KMS-11 (cell line): ENCODE measurements around the gene POLD3.

ENCODE experiments used
- H2AFZ ChIP-seq: fragments of 200-600 bp; sonication (generic); 2 replicates; pipeline ENCODE4 v1.6.1; 2016; ENCODE audit warnings: antibody characterized with exemption, mixed run types, low read depth
- H3K27ac ChIP-seq: fragments of 200-600 bp; sonication (generic); 2 replicates; pipeline ENCODE4 v1.6.1; 2016; ENCODE audit warnings: mild to moderate bottlenecking, mixed run types
- H3K27me3 ChIP-seq: fragments of 200-600 bp; sonication (generic); 2 replicates; pipeline ENCODE4 v1.6.1; 2017; ENCODE audit warnings: mild to moderate bottlenecking, low read depth, mixed run types, moderate library complexity; ENCODE audit not compliant: insufficient read depth
- H3K36me3 ChIP-seq: fragments of 200-600 bp; sonication (generic); 2 replicates; pipeline ENCODE4 v1.6.1; 2017; ENCODE audit warnings: mild to moderate bottlenecking, mixed run types; ENCODE audit not compliant: insufficient read depth
- H3K4me1 ChIP-seq: fragments of 200-600 bp; sonication (generic); 2 replicates; pipeline ENCODE4 v1.6.1; 2016; ENCODE audit warnings: mild to moderate bottlenecking, low read depth, mixed run types; ENCODE audit not compliant: poor library complexity, severe bottlenecking
- H3K4me2 ChIP-seq: fragments of 200-600 bp; sonication (generic); 2 replicates; pipeline ENCODE4 v1.7.0; 2016; ENCODE audit warnings: mild to moderate bottlenecking, mixed run types
- H3K4me3 ChIP-seq: fragments of 200-600 bp; sonication (generic); IDR thresholded peaks from 2 replicates; pipeline ENCODE4 v1.6.1; 2017; ENCODE audit warnings: low read depth, low read length, mixed read lengths; ENCODE audit not compliant: insufficient read depth
- H3K79me2 ChIP-seq: fragments of 200-600 bp; sonication (generic); 2 replicates; pipeline ENCODE4 v1.6.1; 2016; ENCODE audit warnings: low read depth, mixed run types; ENCODE audit not compliant: insufficient read depth
- H3K9ac ChIP-seq: fragments of 200-600 bp; sonication (generic); 2 replicates; pipeline ENCODE4 v1.6.1; 2016; ENCODE audit warnings: mild to moderate bottlenecking, mixed run types
- H4K20me1 ChIP-seq: fragments of 200-600 bp; sonication (generic); 2 replicates; pipeline ENCODE4 v1.6.1; 2016; ENCODE audit warnings: mild to moderate bottlenecking, mixed run types; ENCODE audit not compliant: insufficient read depth
- CTCF ChIP-seq: fragments of 200-600 bp; sonication (generic); conservative IDR thresholded peaks from 2 replicates; pipeline ENCODE4 v1.6.1; 2017; ENCODE audit warnings: low read depth, mild to moderate bottlenecking, antibody characterized with exemption, low read length, moderate library complexity, mixed read lengths

Gene POLD3

GRCh38 chr11:74592441-74593362 lies at the start of gene POLD3:
POLD3 (plus strand) TSS chr11:74592582; CDS start chr11:74592659, 77 bp downstream.
- Histone ChIP-seq H2AFZ (peak within 1 kb of the TSS; percentile 64), H3K27me3 (no peaks in the 10 kb centered on the region), H3K4me2 (peak within 1 kb of the TSS; percentile 55), H3K79me2 (peaks cover 33% of the 10 kb centered on the region), H3K36me3 (no peaks in the 10 kb centered on the region; the same call in 1 of the 2 replicates), H3K9ac (peak within 1 kb of the TSS; percentile 88), H3K4me1 (peaks cover 17% of the 10 kb centered on the region), H3K4me3 (no peak within 1 kb of the TSS), H4K20me1 (no peaks in the 10 kb centered on the region), H3K27ac (peak within 1 kb of the TSS; percentile 70)
- TF ChIP-seq CTCF: no peak

GRCh38 chr11:74543991-74544390 lies 48.4 kb upstream of the POLD3 start:
- H3K4me2 ChIP-seq: no peak overlapping the region
- no peaks in the 10 kb centered on the region for H3K79me2 ChIP-seq
- no peak for TF ChIP-seq CTCF
- no peaks in the 10 kb centered on the region for H3K36me3 ChIP-seq
- H3K27ac ChIP-seq: no peak overlapping the region
- H3K27me3 ChIP-seq: no peaks in the 10 kb centered on the region
- H3K9ac ChIP-seq: no peak overlapping the region
- H4K20me1 ChIP-seq: no peaks in the 10 kb centered on the region
- no peak overlapping the region for H3K4me3 ChIP-seq
- no peak overlapping the region for H2AFZ ChIP-seq
- no peaks in the 10 kb centered on the region for H3K4me1 ChIP-seq

GRCh38 chr11:74546752-74547151 lies 45.6 kb upstream of the POLD3 start:
- H3K9ac ChIP-seq: no peak overlapping the region
- TF ChIP-seq CTCF: no peak

GRCh38 chr11:74550991-74551753 lies 41.2 kb upstream of the POLD3 start:
- Histone ChIP-seq H3K9ac (no peak overlapping the region), H3K27ac (no peak overlapping the region), H2AFZ (no peak overlapping the region), H3K4me1 (no peaks in the 10 kb centered on the region), H4K20me1 (no peaks in the 10 kb centered on the region), H3K4me3 (no peak overlapping the region), H3K4me2 (no peak overlapping the region), H3K79me2 (no peaks in the 10 kb centered on the region), H3K27me3 (no peaks in the 10 kb centered on the region), H3K36me3 (no peaks in the 10 kb centered on the region)
- TF ChIP-seq CTCF: no peak

More at GRCh38 chr11:74546752-74547151, 45.6 kb upstream of the POLD3 start:
- Histone ChIP-seq H4K20me1 (no peaks in the 10 kb centered on the region), H3K27ac (no peak overlapping the region), H3K4me1 (no peaks in the 10 kb centered on the region), H3K36me3 (no peaks in the 10 kb centered on the region), H3K27me3 (no peaks in the 10 kb centered on the region), H3K79me2 (no peaks in the 10 kb centered on the region), H3K4me2 (no peak overlapping the region), H2AFZ (no peak overlapping the region), H3K4me3 (no peak overlapping the region)
